ENCODE measurements around the gene CCDC33. TPM values are rescaled to one million over a fixed set of nuclear protein-coding genes. Genes with fewer than 3 reads are reported as not detected.

Gene CCDC33
- total RNA-seq, 1 donor from 2014 or later = not detected

- Histone ChIP-seq H3K9me3 (no peaks in the 10 kb centered on the region), H3K4me3 (no peak overlapping the region), H3K27me3 (no peaks in the 10 kb centered on the region), H3K27ac (no peak overlapping the region), H3K36me3 (no peaks in the 10 kb centered on the region), H3K4me1 (peaks cover 16% of the 10 kb centered on the region)
- TF ChIP-seq CTCF (IDR thresholded peaks at IDR 0.05) = no peak
- DNase-seq (no peak), ATAC-seq (no peak)
- intact Hi-C loops (cut with DNase I) = no loop called here
These were observed 3.1 kb downstream of the CCDC33 start for GRCh38 chr15:74239051-74239705.

GRCh38 chr15:74240002-74240568, 4.0 kb downstream of the CCDC33 start:
- DNase-seq = peak; percentile 90
- peak; percentile 56 for TF ChIP-seq CTCF (IDR thresholded peaks at IDR 0.05)
- Histone ChIP-seq H3K36me3 (no peaks in the 10 kb centered on the region), H3K4me1 (peaks cover 16% of the 10 kb centered on the region), H3K27ac (peak overlapping the region; percentile 36), H3K27me3 (peaks cover 4% of the 10 kb centered on the region), H3K4me3 (no peak overlapping the region), H3K9me3 (no peaks in the 10 kb centered on the region)
- peak; percentile 69 for ATAC-seq
- intact Hi-C loops (cut with DNase I) = no loop called here

GRCh38 chr15:74240897-74241614, 4.9 kb downstream of the CCDC33 start:
- no peak for DNase-seq
- Histone ChIP-seq H3K4me1 (peaks cover 19% of the 10 kb centered on the region), H3K27me3 (peaks cover 12% of the 10 kb centered on the region), H3K4me3 (no peak overlapping the region), H3K36me3 (no peaks in the 10 kb centered on the region), H3K27ac (no peak overlapping the region), H3K9me3 (no peaks in the 10 kb centered on the region)
- TF ChIP-seq CTCF (IDR thresholded peaks at IDR 0.05) = no peak
- intact Hi-C loops (cut with DNase I) = no loop called here
- ATAC-seq = no peak

- ATAC-seq (peak; percentile 27), DNase-seq (no peak)
- TF ChIP-seq CTCF (IDR thresholded peaks at IDR 0.05) = no peak
- Histone ChIP-seq H3K27ac (no peak overlapping the region), H3K4me3 (no peak overlapping the region), H3K4me1 (peaks cover 19% of the 10 kb centered on the region), H3K9me3 (no peaks in the 10 kb centered on the region), H3K36me3 (no peaks in the 10 kb centered on the region), H3K27me3 (peaks cover 18% of the 10 kb centered on the region)
- intact Hi-C loops (cut with DNase I) = no loop called here
These were observed 6.5 kb downstream of the CCDC33 start for GRCh38 chr15:74242441-74243185.

- Histone ChIP-seq H3K4me1 (peaks cover 19% of the 10 kb centered on the region), H3K9me3 (no peaks in the 10 kb centered on the region), H3K27ac (no peak overlapping the region), H3K4me3 (no peak overlapping the region), H3K36me3 (no peaks in the 10 kb centered on the region), H3K27me3 (peaks cover 18% of the 10 kb centered on the region)
- intact Hi-C loops (cut with DNase I) = no loop called here
- ATAC-seq (no peak), DNase-seq (no peak)
- TF ChIP-seq CTCF (IDR thresholded peaks at IDR 0.05) = no peak
These were observed 7.3 kb downstream of the CCDC33 start for GRCh38 chr15:74243431-74243830.

Data from upper lobe of right lung (tissue), 1 donor.